Activated CD4-positive, alpha-beta memory T cell treated with anti-CD3 and anti-CD28 coated beads for 36 hours (primary cell): Measurements from ENCODE around the gene TNNC1. TPM values are rescaled to one million over a fixed set of nuclear protein-coding genes. Genes with fewer than 3 reads are reported as not detected.

Experiments used
- CTCF ChIA-PET: fragments of 350-600 bp; sonication (Branson Sonifier 250); formaldehyde crosslinking; loops from one replicate; lab custom pipeline; 2021; ENCODE audit warnings: antibody characterized with exemption, inconsistent platforms; lab: Charles Lee
- POLR2A ChIA-PET: fragments of 350-600 bp; sonication (Branson Sonifier 250); formaldehyde crosslinking; loops from one replicate; lab custom pipeline; 2021; ENCODE audit warnings: antibody characterized with exemption; lab: Charles Lee
- DNase-seq: peaks from one replicate; pipeline ENCODE4 v3.0.0-alpha.2; 2020
- H3K27ac Mint-ChIP-seq: one replicate; pipeline ENCODE4 v1.8.0; 2021; ENCODE audit warnings: mixed read lengths
- H3K27me3 Mint-ChIP-seq: one replicate; pipeline ENCODE4 v1.8.0; 2021; ENCODE audit warnings: mixed read lengths
- H3K36me3 Mint-ChIP-seq: one replicate; pipeline ENCODE4 v1.8.0; 2021; ENCODE audit warnings: mixed read lengths
- H3K4me1 Mint-ChIP-seq: one replicate; pipeline ENCODE4 v1.8.0; 2021; ENCODE audit warnings: low read depth, mixed read lengths
- H3K4me3 Mint-ChIP-seq: one replicate; pipeline ENCODE4 v1.8.0; 2021; ENCODE audit warnings: mild to moderate bottlenecking, mixed read lengths
- H3K9me3 Mint-ChIP-seq: one replicate; pipeline ENCODE4 v1.8.0; 2021; ENCODE audit warnings: mixed read lengths
- intact Hi-C: fragments of 100-400 bp; cut with micrococcal nuclease; formaldehyde crosslinking; loops from one replicate; pipeline ENCODE4 v1.15.1; 2023
- total RNA-seq, 2 experiments: library from RNA; stranded (reverse); gene quantifications; one replicate each; pipeline ENCODE4 v1.2.3, GENCODE V29; 2021

TNNC1 gene
- total RNA-seq, 2 experiments from 2014 or later = 3.0 to 4.7 TPM

GRCh38 chr3:52437326-52438103, 16.3 kb downstream of the TNNC1 start:
- CTCF ChIA-PET = interaction anchor here (1.2 to 2.4 kb wide), 3 partner anchors 9 to 24 kb away, joined by 3 to 8 read pairs (median 4); no protein-coding TSS in a partner anchor
- Mint-ChIP-seq H3K36me3 (no peaks in the 10 kb centered on the region), H3K9me3 (no peaks in the 10 kb centered on the region), H3K27me3 (no peaks in the 10 kb centered on the region), H3K4me1 (peaks cover 3% of the 10 kb centered on the region), H3K4me3 (no peak overlapping the region), H3K27ac (no peak overlapping the region)
- DNase-seq = no peak
- POLR2A ChIA-PET = no interaction called here
- intact Hi-C loops = no loop called here

GRCh38 chr3:52436500-52437149, 17.2 kb downstream of the TNNC1 start:
- ChIA-PET POLR2A (no interaction called here), CTCF (interaction anchor here (0.9 to 2.4 kb wide), 3 partner anchors 8 to 25 kb away, joined by 3 to 8 read pairs (median 3); no protein-coding TSS in a partner anchor)
- no peaks in the 10 kb centered on the region for H3K36me3 Mint-ChIP-seq
- no peaks in the 10 kb centered on the region for H3K27me3 Mint-ChIP-seq
- intact Hi-C loops = no loop called here
- no peaks in the 10 kb centered on the region for H3K9me3 Mint-ChIP-seq
- DNase-seq = no peak
- no peak overlapping the region for H3K27ac Mint-ChIP-seq
- peaks cover 3% of the 10 kb centered on the region for H3K4me1 Mint-ChIP-seq
- H3K4me3 Mint-ChIP-seq = no peak overlapping the region

- Mint-ChIP-seq H3K27me3 (no peaks in the 10 kb centered on the region), H3K4me3 (no peak overlapping the region), H3K9me3 (no peaks in the 10 kb centered on the region), H3K36me3 (no peaks in the 10 kb centered on the region), H3K4me1 (peaks cover 3% of the 10 kb centered on the region), H3K27ac (no peak overlapping the region)
- ChIA-PET POLR2A (no interaction called here), CTCF (interaction anchor here (2.4 kb wide), 1 partner anchor 11 kb away, joined by 8 read pairs; no protein-coding TSS in a partner anchor)
- intact Hi-C loops = no loop called here
- DNase-seq = no peak
Observed at GRCh38 chr3:52435246-52436101, 18.4 kb downstream of the TNNC1 start.

GRCh38 chr3:52434491-52435115, 19.2 kb downstream of the TNNC1 start:
- H3K9me3 Mint-ChIP-seq = no peaks in the 10 kb centered on the region
- peaks cover 3% of the 10 kb centered on the region for H3K4me1 Mint-ChIP-seq
- intact Hi-C loops = no loop called here
- H3K36me3 Mint-ChIP-seq = no peaks in the 10 kb centered on the region
- no peak overlapping the region for H3K4me3 Mint-ChIP-seq
- no peak overlapping the region for H3K27ac Mint-ChIP-seq
- CTCF ChIA-PET = interaction anchor here (10.7 kb wide), 1 partner anchor 11 kb away, joined by 172 read pairs; the partner anchor contains the start of gene SEMA3G
- no peaks in the 10 kb centered on the region for H3K27me3 Mint-ChIP-seq
- no peak for DNase-seq
- POLR2A ChIA-PET = no interaction called here

GRCh38 chr3:52433996-52434479, 19.8 kb downstream of the TNNC1 start:
- Mint-ChIP-seq H3K4me1 (peaks cover 3% of the 10 kb centered on the region), H3K27me3 (no peaks in the 10 kb centered on the region), H3K9me3 (no peaks in the 10 kb centered on the region), H3K27ac (no peak overlapping the region), H3K36me3 (no peaks in the 10 kb centered on the region), H3K4me3 (no peak overlapping the region)
- CTCF ChIA-PET = interaction anchor here (1.3 to 10.7 kb wide), 2 partner anchors 12 to 13 kb away, joined by 3 to 172 read pairs; partner anchors contain the start of gene SEMA3G
- POLR2A ChIA-PET = no interaction called here
- DNase-seq = no peak
- intact Hi-C loops = no loop called here

- intact Hi-C loops = no loop called here
- H3K4me3 Mint-ChIP-seq = no peak overlapping the region
- H3K36me3 Mint-ChIP-seq = no peaks in the 10 kb centered on the region
- H3K27me3 Mint-ChIP-seq = no peaks in the 10 kb centered on the region
- ChIA-PET CTCF (interaction anchor here (1.2 to 10.7 kb wide), 4 partner anchors 9 to 21 kb away, joined by 3 to 172 read pairs (median 14); partner anchors contain the start of gene SEMA3G), POLR2A (no interaction called here)
- no peak for DNase-seq
- H3K4me1 Mint-ChIP-seq = peaks cover 3% of the 10 kb centered on the region
- no peak overlapping the region for H3K27ac Mint-ChIP-seq
- H3K9me3 Mint-ChIP-seq = no peaks in the 10 kb centered on the region
Observed at GRCh38 chr3:52433328-52433995, 20.4 kb downstream of the TNNC1 start.

GRCh38 chr3:52432691-52433141, 21.1 kb downstream of the TNNC1 start:
- no peak overlapping the region for H3K4me3 Mint-ChIP-seq
- ChIA-PET POLR2A (no interaction called here), CTCF (interaction anchor here (1.2 to 10.7 kb wide), 4 partner anchors 8 to 20 kb away, joined by 3 to 172 read pairs (median 14); partner anchors contain the start of gene SEMA3G)
- H3K27ac Mint-ChIP-seq = no peak overlapping the region
- no peaks in the 10 kb centered on the region for H3K36me3 Mint-ChIP-seq
- intact Hi-C loops = no loop called here
- H3K4me1 Mint-ChIP-seq = peaks cover 3% of the 10 kb centered on the region
- H3K27me3 Mint-ChIP-seq = no peaks in the 10 kb centered on the region
- DNase-seq = no peak
- no peaks in the 10 kb centered on the region for H3K9me3 Mint-ChIP-seq

- DNase-seq = no peak
- intact Hi-C loops = no loop called here
- Mint-ChIP-seq H3K27ac (peak overlapping the region; percentile 4), H3K27me3 (no peaks in the 10 kb centered on the region), H3K36me3 (no peaks in the 10 kb centered on the region), H3K4me3 (no peak overlapping the region), H3K9me3 (no peaks in the 10 kb centered on the region), H3K4me1 (peaks cover 3% of the 10 kb centered on the region)
- CTCF ChIA-PET = interaction anchor here (0.5 to 10.7 kb wide), 3 partner anchors 13 to 326 kb away, joined by 3 to 172 read pairs (median 25); partner anchors contain the start of gene SEMA3G
- POLR2A ChIA-PET = no interaction called here
Observed at GRCh38 chr3:52432225-52432624, 21.6 kb downstream of the TNNC1 start.

- H3K27ac Mint-ChIP-seq = peak overlapping the region; percentile 4
- H3K4me1 Mint-ChIP-seq = peaks cover 3% of the 10 kb centered on the region
- no peak for DNase-seq
- intact Hi-C loops = no loop called here
- H3K27me3 Mint-ChIP-seq = no peaks in the 10 kb centered on the region
- POLR2A ChIA-PET = no interaction called here
- CTCF ChIA-PET = interaction anchor here (0.5 to 10.7 kb wide), 4 partner anchors 14 to 327 kb away, joined by 3 to 172 read pairs (median 14); partner anchors contain the start of genes SEMA3G and TNNC1
- no peaks in the 10 kb centered on the region for H3K9me3 Mint-ChIP-seq
- H3K36me3 Mint-ChIP-seq = no peaks in the 10 kb centered on the region
- H3K4me3 Mint-ChIP-seq = no peak overlapping the region
Observed at GRCh38 chr3:52431459-52432223, 22.2 kb downstream of the TNNC1 start.

GRCh38 chr3:52430416-52430810, 23.4 kb downstream of the TNNC1 start:
- intact Hi-C loops = no loop called here
- Mint-ChIP-seq H3K4me1 (peaks cover 3% of the 10 kb centered on the region), H3K27ac (no peak overlapping the region), H3K27me3 (no peaks in the 10 kb centered on the region), H3K4me3 (no peak overlapping the region), H3K36me3 (no peaks in the 10 kb centered on the region), H3K9me3 (no peaks in the 10 kb centered on the region)
- CTCF ChIA-PET = interaction anchor here (3.8 to 10.7 kb wide), 2 partner anchors 15 to 18 kb away, joined by 25 to 172 read pairs; partner anchors contain the start of gene SEMA3G
- POLR2A ChIA-PET = no interaction called here
- DNase-seq = no peak
